Activated naive CD4-positive, alpha-beta T cell treated with Interleukin-2 at 50 U/mL for 16 hours (primary cell): Measurements from ENCODE around the gene REEP1.
A peak's percentile ranks its signal among the peaks of the same experiment; 100 is the strongest.
"Not testable (repeated sequence)": the region's sequence is repeated elsewhere in the genome, so short reads cannot be mapped to it uniquely, and the experiment has no call there.

Source experiments
- DNase-seq: peaks from one replicate; pipeline ENCODE4 v3.0.0-alpha.2; 2020

REEP1 gene

GRCh38 chr2:86223140-86223926 lies 114.1 kb downstream of the REEP1 start:
- no peak for DNase-seq

- DNase-seq = peak; percentile 53
These were observed 116.3 kb downstream of the REEP1 start for GRCh38 chr2:86221066-86221684.

GRCh38 chr2:86219896-86220295 lies 117.5 kb downstream of the REEP1 start:
- DNase-seq = no peak

DNA sequence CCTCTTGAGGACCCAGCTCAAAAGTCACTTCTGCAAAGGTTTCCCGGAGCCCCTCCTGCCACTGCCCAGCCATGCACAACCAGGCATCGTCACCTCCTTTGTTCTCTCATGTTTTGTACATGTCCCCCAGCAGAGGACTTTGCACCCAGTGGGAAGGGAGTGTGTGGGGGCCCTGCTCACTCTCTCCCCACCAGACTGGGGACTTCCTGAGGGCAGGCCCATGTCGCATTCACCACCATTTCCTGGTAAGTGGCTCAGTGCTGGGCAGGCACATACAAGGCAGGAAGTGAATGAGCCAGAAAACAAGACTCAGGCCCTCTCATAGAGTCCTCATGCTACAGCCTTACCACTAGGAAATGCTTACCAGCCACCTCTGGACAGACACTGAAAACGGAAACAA lies 119.3 kb downstream of the REEP1 start:
- DNase-seq = no peak

- DNase-seq = no peak
These were observed 120.6 kb downstream of the REEP1 start for GRCh38 chr2:86216575-86217555.

- DNase-seq = no peak
These were observed 123.0 kb downstream of the REEP1 start for GRCh38 chr2:86214503-86214832.

- DNase-seq = no peak
These were observed 123.5 kb downstream of the REEP1 start for GRCh38 chr2:86213699-86214502.

DNA sequence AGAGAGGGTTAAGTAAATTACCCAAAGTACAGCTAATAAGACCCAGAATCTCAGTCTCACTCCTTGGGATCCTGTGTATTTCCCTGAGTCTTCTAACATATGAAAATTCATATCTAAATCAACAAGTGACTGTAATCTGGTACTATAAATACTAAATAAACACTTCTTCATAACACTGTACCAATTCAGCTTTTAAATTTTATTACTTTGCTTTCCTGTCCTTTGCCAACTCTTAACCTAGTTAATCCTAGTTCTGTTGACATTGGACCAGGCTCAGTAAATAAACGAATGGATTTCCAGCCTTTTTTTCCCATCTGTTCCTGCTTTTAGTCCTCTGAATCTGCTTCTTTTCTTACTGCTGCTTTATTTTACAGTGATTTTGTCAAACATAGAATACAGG lies 124.4 kb downstream of the REEP1 start:
- DNase-seq = no peak

DNA sequence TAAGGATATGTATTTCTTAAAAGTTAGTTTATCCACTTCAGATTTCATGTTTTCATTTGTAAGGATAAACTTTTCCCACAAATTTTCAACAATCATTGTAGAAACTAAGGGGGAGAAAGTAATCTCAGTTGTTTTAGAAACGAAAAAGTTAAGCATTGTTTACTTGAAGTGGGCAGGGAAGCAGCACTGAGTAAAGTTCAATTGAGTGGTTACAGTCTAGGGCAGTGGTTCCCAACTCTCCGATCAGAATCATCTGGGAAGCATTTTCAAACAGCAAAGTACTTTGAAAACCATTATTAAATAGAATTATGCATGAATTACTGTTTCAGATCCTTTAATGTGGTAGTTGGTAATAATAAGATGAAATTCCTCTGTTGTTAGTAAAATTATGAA lies 125.6 kb downstream of the REEP1 start:
- no peak for DNase-seq

DNA sequence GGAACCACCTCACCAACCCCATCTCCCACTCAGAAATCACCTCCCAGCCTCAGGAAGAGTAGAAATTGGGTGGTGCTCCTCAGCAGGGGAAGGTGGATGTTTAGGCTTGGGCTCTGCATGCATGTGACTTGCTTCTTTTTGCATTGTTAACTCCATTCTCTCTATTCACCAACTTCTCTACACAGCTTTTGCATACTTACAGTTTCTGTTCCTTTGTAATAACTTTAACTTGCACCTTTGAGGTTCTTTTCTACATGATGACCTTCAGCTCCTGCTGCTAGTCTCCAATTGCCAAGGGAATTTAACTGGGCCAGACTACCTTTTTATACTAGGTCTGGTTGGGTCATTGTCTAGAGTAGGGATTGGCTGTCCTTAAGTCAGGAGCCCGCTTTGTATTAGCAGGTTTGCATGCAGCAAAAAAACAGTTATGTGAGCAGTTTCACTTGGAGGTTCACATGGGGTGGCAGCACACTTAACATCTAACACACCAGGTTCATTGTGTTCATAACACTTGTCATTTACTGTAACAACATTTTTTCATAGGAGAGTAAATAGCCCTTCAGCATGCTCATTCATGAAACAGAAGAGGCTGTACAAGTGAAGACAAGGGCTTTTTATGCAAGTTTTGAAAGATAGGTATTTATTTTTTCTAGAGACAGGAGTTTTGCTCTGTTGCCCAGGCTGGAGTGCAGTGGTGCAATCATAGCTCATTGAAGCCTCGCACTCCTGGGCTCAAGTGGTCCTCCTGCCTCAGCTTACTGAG lies 126.2 kb downstream of the REEP1 start:
- no peak for DNase-seq

DNA sequence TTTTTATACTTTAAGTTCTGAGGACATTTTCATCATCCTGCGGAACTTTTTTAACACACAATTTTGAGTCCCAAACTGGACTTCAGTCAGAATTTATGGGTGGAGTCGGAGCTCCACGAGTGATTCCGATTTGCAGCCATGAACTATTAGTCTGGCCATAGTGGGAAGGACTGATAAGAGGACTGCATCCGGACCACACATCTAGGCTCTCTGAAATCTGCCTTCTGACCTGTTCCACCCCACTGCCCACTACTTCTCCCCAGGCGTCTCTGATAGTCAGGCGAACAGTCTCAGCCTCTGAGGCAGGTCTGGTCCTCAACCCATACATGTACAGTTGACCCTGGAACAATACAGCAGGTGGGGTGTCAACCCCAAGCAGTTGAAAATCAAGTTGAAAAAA lies 133.0 kb downstream of the REEP1 start:
- no peak for DNase-seq

DNA sequence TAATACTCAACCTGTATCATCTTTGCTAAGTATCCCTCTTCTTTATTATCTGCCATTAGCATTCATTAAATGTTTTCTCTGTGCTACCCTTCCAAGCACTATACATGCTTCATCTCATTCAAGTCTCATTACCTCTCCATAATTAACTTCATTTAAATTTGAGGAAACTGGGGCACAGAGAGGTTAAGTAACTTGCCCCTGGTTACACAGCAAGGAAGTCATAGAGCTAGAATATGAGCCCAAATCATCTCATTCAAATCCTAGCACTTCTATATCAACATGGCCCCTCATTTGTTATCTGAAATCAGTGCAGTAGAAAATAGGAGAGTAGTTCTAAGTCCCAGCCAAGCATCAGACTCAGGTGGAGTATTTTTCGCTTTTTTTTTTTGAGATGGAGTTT lies 133.8 kb downstream of the REEP1 start:
- DNase-seq = no peak

GRCh38 chr2:86202702-86203101 lies 134.7 kb downstream of the REEP1 start:
- DNase-seq = no peak

DNA sequence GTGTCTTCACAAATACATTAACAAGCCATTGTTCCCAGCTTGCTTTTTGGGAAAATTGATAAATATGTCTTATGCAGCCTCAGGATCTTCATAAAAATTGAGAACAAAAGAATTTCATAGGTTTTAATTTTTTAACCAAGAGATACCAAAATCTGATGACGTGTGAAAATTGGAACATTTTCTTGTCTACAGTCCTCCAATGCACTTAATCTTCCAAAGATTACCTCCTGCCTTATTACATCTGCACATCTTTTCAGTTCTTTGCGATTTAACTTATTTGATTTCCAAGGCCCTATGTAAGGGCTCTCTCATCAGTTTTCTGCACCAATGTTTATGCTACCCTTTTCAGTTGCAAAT lies 135.1 kb downstream of the REEP1 start:
- no peak for DNase-seq

- no peak for DNase-seq
These were observed 135.6 kb downstream of the REEP1 start for GRCh38 chr2:86201671-86202335.

DNA sequence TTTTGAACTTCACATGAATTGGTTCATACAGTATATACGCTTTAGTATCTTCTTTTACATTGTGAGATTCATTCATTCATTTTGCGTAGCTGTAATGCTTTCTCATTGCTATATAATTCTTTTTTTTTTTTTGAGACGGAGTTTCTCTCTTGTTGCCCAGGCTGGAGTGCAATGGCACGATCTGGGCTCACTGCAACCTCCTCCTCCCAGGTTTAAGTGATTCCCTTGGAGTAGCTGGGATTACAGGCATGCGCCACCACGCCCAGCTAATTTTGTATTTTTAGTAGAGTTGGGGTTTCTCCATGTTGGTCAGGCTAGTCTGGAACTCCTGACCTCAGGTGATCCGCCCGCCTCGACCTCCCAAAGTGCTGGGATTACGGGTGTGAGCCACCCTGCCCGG lies 136.9 kb downstream of the REEP1 start:
- not testable (repeated sequence) for DNase-seq

DNA sequence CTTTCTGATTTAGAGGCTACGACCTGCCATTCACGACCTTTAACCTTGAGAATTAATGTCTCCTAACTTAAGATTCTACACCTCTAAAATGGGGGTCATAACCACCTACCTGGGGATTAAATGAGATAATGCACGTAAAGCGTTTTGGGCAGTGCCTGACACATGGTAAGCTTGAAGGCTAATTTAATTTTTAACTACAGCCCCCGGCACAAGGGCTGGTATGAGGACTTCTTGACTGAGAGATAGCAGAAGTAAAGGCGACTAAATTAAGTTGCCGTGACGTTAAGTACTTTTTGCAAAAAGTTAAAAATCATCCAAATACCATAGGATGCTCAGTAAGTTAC lies 137.6 kb downstream of the REEP1 start:
- no peak for DNase-seq

GRCh38 chr2:86195808-86196387 lies 141.5 kb downstream of the REEP1 start:
- no peak for DNase-seq

GRCh38 chr2:86195055-86195807 lies 142.2 kb downstream of the REEP1 start, which contains the start of gene IMMT:
Gene IMMT, minus strand, starts transcription at chr2:86195462. Its CDS starts 80 bp downstream, at chr2:86195382.
- peak; percentile 93 for DNase-seq

DNA sequence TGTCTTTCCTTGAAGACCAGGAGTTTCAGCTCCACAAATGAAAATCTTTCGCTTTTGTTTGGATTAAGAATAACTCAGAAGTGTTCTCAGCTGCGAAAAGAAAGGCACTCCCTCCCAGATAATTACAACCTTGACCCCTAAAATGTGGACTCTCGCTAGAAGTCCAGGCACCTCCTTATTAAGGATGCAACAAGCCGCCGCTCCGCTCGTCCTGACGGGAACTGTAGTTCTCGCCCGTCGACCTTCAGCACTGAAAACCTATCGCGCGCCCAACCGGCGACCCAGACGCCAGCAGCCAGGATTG lies 142.7 kb downstream of the REEP1 start:
- no peak for DNase-seq
